ENCODE data around the gene GHRHR.

The GHRHR gene

GRCh38 chr7:30988351-30989005 is 24.7 kb downstream of the GHRHR start:
- H3K4me3 ChIP-seq (ENCODE audit: low read length) = no peak overlapping the region
- DNase-seq (ENCODE audit: low read depth) = peak; percentile 44
- no peak for TF ChIP-seq CTCF (conservative IDR thresholded peaks at IDR 0.05; ENCODE audit: low read length)

- DNase-seq (ENCODE audit: low read depth) = no peak
- H3K4me3 ChIP-seq (ENCODE audit: low read length) = no peak overlapping the region
- no peak for TF ChIP-seq CTCF (conservative IDR thresholded peaks at IDR 0.05; ENCODE audit: low read length)
Observed at GRCh38 chr7:30989008-30989823, 25.5 kb downstream of the GHRHR start.

- no peak overlapping the region for H3K4me3 ChIP-seq (ENCODE audit: low read length)
- DNase-seq (ENCODE audit: low read depth) = no peak
Observed at GRCh38 chr7:30989824-30990672, 26.3 kb downstream of the GHRHR start.

GRCh38 chr7:30990673-30991170 is 27.0 kb downstream of the GHRHR start:
- no peak overlapping the region for H3K4me3 ChIP-seq (ENCODE audit: low read length)
- TF ChIP-seq CTCF (conservative IDR thresholded peaks at IDR 0.05; ENCODE audit: low read length) = no peak
- peak; percentile 5 for DNase-seq (ENCODE audit: low read depth)

More at GRCh38 chr7:30989824-30990672, 26.3 kb downstream of the GHRHR start:
- no peak for TF ChIP-seq CTCF (conservative IDR thresholded peaks at IDR 0.05; ENCODE audit: low read length)

GRCh38 chr7:30992414-30992813 is 28.7 kb downstream of the GHRHR start:
- DNase-seq (ENCODE audit: low read depth) = peak; percentile 12
- H3K4me3 ChIP-seq (ENCODE audit: low read length) = no peak overlapping the region
- TF ChIP-seq CTCF (conservative IDR thresholded peaks at IDR 0.05; ENCODE audit: low read length) = no peak

GRCh38 chr7:30994206-30995100 is 30.7 kb downstream of the GHRHR start:
- DNase-seq (ENCODE audit: low read depth) = no peak
- no peak overlapping the region for H3K4me3 ChIP-seq (ENCODE audit: low read length)
- no peak for TF ChIP-seq CTCF (conservative IDR thresholded peaks at IDR 0.05; ENCODE audit: low read length)

All from AG10803 (cell line).